Body of pancreas (tissue), 4 donors: ENCODE results near the gene GADD45B.

Experiments
- CTCF ChIP-seq, 7 experiments: fragments of 450-650 bp in 4 of 7; fragments of 200-600 bp in 3 of 7; sonication (generic) in 3 of 7; IDR thresholded peaks; one replicate each; pipeline ENCODE4 v1.5.1; 2016 to 2019; ENCODE audit warnings: antibody characterized with exemption in 7 of 7
- POLR2A ChIP-seq, 3 donors: fragments of 450-650 bp; IDR thresholded peaks; one replicate each; pipeline ENCODE4 v1.6.1; 2016; ENCODE audit warnings: antibody characterized with exemption in 3 of 3, mild to moderate bottlenecking in 2 of 3

- TF ChIP-seq CTCF (IDR thresholded peaks at IDR 0.05) = no peak
- TF ChIP-seq POLR2A (IDR thresholded peaks at IDR 0.05) = no peak
Observed at GRCh38 chr19:2527171-2527570, 51.2 kb downstream of the GADD45B start.
